ENCODE results near the gene GABRA5.

- TF ChIP-seq POLR2AphosphoS5 (IDR thresholded peaks at IDR 0.05; ENCODE audit: low read depth, low read length) (no peak), POLR2A (IDR thresholded peaks at IDR 0.05; ENCODE audit: low read depth, low read length) (no peak), POU2F2 (IDR thresholded peaks at IDR 0.05; ENCODE audit: low read depth, low read length) (no peak)
Measured at GRCh38 chr15:26882112-26882511, 15.2 kb downstream of the GABRA5 start.
